G401 (cell line): Measurements from ENCODE around the gene ATF7. TPM values are rescaled to one million over a fixed set of nuclear protein-coding genes. Genes with fewer than 3 reads are reported as not detected.

Experiments used
- total RNA-seq: library from RNA; depleted of rRNA; stranded (reverse); fragments of >200 nt; shearing (Covaris generic); gene quantifications from 2 replicates; pipeline ENCODE4 v1.2.3, GENCODE V29; 2014; rRNA removed

The ATF7 gene
- total RNA-seq, 1 experiment from 2014 or later, result 11.6 TPM

Other genes with a start within 250 kb of the ATF7 start
- 26.6 and 40.0 TPM in 2 replicates for gene SP1, start 246.2 kb downstream of the ATF7 start, total RNA-seq
- not detected in 2 replicates for gene AMHR2, start 202.5 kb downstream of the ATF7 start, total RNA-seq
- gene PRR13, start 184.6 kb downstream of the ATF7 start, total RNA-seq, result 83.1 and 127 TPM in 2 replicates
- gene PCBP2, start 174.3 kb downstream of the ATF7 start, total RNA-seq, result 144 and 145 TPM in 2 replicates
- gene MAP3K12, start 126.9 kb downstream of the ATF7 start, total RNA-seq, result 29.5 and 32.8 TPM in 2 replicates
- gene TARBP2, start 125.1 kb downstream of the ATF7 start, total RNA-seq, result 117 and 119 TPM in 2 replicates
- gene NPFF, start 118.9 kb downstream of the ATF7 start, total RNA-seq, result 10.7 TPM in 1 of 2 replicates, not detected in the other
- gene ATP5MC2, start 49.7 kb upstream of the ATF7 start, total RNA-seq, result 219 and 225 TPM in 2 replicates
- 232 and 250 TPM in 2 replicates for gene CALCOCO1, start 101.1 kb upstream of the ATF7 start, total RNA-seq
- not detected in 2 replicates for gene CISTR, start 125.6 kb upstream of the ATF7 start, total RNA-seq